ENCODE data around the gene PTGIS. TPM values are rescaled to one million over a fixed set of nuclear protein-coding genes. Genes with fewer than 3 reads are reported as not detected.
A peak's percentile ranks its signal among the peaks of the same experiment; 100 is the strongest.

Gene PTGIS
- total RNA-seq, 2 donors from 2014 or later: 9.9 to 10.9 TPM

DNA sequence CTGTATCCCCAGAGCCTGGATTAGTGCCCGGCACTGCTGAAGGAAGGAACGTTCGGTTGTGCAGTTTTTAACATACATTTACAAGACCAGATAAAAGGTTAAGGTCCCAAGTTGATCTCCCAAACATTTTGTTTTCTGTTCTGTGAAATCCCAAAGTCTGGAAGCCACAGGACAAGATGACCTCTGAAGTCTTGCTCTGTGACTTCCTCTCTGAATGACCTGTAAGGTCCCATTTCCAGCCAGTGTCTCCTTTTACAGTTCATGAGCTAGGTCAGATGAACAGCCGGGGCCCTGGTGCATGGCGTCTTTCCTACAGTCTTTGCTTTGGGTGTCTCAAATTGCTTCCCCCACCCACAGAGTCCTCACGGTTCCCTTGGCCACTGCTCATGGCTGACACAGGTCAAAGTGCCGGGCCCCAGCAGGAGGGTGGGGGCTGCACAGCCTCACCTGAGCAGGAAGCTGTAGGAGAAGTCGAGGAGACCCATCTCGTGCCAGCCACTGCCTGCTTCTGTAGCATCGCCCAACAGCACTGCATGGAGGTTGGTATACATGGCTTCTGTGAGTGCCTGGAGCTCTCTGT lies 24.0 kb downstream of the PTGIS start:
- WGBS, 2 donors: 73% methylated on average over 8 to 10 of the region's 10 CpGs
- ATAC-seq: no peak
- H3K27ac ChIP-seq: no peak overlapping the region
- H3K4me3 ChIP-seq: no peak overlapping the region
- intact Hi-C loops (cut with DNase I): loop anchor here (5.0 to 10.0 kb wide), 2 partner anchors 63 to 341 kb away; no protein-coding TSS in a partner anchor
- H3K9me3 ChIP-seq: no peaks in the 10 kb centered on the region
- no peak for DNase-seq
- no peaks in the 10 kb centered on the region for H3K27me3 ChIP-seq
- no peaks in the 10 kb centered on the region for H3K4me1 ChIP-seq
- no peaks in the 10 kb centered on the region for H3K36me3 ChIP-seq (replicated peaks in 1 of 2; ENCODE audit: insufficient read depth in 1 of 2, low read depth in 2 of 2)
- TF ChIP-seq, protein P1, sequence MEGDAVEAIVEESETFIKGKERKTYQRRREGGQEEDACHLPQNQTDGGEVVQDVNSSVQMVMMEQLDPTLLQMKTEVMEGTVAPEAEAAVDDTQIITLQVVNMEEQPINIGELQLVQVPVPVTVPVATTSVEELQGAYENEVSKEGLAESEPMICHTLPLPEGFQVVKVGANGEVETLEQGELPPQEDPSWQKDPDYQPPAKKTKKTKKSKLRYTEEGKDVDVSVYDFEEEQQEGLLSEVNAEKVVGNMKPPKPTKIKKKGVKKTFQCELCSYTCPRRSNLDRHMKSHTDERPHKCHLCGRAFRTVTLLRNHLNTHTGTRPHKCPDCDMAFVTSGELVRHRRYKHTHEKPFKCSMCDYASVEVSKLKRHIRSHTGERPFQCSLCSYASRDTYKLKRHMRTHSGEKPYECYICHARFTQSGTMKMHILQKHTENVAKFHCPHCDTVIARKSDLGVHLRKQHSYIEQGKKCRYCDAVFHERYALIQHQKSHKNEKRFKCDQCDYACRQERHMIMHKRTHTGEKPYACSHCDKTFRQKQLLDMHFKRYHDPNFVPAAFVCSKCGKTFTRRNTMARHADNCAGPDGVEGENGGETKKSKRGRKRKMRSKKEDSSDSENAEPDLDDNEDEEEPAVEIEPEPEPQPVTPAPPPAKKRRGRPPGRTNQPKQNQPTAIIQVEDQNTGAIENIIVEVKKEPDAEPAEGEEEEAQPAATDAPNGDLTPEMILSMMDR (IDR thresholded peaks at IDR 0.05): no peak
- no peak for TF ChIP-seq POLR2A (IDR thresholded peaks at IDR 0.05)

DNA sequence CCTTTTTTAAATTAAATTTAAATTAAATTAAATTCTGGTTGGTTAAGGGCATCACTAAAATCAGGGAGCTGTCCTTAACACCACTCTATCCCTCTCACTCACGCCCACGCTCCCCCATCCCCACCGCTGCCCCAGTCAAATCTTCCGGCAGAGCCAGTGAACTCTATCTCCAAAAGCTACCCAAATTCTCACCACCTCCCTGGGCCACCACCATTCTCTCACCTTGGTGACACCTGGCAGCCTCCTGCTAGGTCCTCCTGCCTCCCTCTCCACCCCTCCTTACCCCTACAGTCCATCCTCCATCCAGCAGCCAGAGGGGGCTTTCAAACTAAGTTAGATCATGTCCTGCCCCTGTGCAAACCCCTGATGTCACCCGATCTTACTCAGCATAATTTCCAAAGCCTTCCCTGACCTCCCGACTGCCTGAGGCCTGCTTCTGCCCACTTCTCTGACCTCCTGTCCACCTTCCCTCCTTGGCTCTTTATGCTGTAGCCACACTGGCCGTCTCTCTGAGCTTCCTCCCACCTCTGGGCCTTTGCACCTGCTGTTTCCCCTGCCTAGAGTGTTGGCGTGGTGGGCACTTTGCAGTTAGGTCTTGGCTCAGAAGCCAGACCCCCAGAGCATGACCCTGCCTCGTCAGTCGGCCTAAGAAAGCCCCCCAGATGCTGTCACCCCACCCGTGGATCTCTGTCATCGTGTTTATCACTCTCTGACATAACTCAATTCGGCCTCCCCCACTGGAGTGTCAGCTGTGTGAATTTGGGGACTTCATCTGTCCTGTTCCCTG lies 24.7 kb downstream of the PTGIS start:
- Histone ChIP-seq H3K4me1 (no peaks in the 10 kb centered on the region), H3K4me3 (no peak overlapping the region), H3K27ac (no peak overlapping the region), H3K27me3 (no peaks in the 10 kb centered on the region), H3K36me3 (replicated peaks in 1 of 2; ENCODE audit: insufficient read depth in 1 of 2, low read depth in 2 of 2) (no peaks in the 10 kb centered on the region), H3K9me3 (no peaks in the 10 kb centered on the region)
- DNase-seq: no peak
- ATAC-seq: no peak
- intact Hi-C loops (cut with DNase I): loop anchor here (5.0 to 10.0 kb wide), 2 partner anchors 64 to 342 kb away; no protein-coding TSS in a partner anchor
- TF ChIP-seq, protein P1 (IDR thresholded peaks at IDR 0.05): no peak
- 78% methylated on average over 13 of the region's 13 CpGs for WGBS, 2 donors

DNA sequence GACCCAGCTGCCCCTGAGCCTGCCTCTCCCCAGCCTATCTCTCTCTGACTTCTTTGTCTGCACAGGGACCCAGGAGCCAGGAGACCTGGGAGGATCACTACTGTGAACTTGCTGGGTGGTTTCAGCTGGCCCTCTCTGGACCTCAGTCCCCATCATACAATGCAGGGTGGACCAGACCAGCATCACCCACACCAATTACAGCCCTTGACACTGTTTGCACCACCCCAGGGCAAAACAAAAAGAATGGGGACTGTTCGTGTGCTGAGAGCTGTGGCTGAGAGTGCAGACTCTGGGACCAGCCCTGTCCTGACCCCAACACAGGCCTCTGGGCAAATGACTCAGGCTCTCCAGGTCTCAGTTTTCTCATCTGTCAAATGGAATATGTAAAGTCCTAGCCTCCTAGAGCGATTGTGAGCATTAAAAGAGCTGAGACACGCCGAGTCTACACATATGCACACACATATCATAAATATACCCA lies 25.4 kb downstream of the PTGIS start:
- no peaks in the 10 kb centered on the region for H3K36me3 ChIP-seq (replicated peaks in 1 of 2; ENCODE audit: insufficient read depth in 1 of 2, low read depth in 2 of 2)
- ATAC-seq (no peak), DNase-seq (no peak)
- H3K27me3 ChIP-seq: no peaks in the 10 kb centered on the region
- intact Hi-C loops (cut with DNase I): loop anchor here (5.0 to 10.0 kb wide), 2 partner anchors 65 to 342 kb away; no protein-coding TSS in a partner anchor
- no peaks in the 10 kb centered on the region for H3K9me3 ChIP-seq
- H3K4me1 ChIP-seq: no peaks in the 10 kb centered on the region
- TF ChIP-seq, protein P1 (IDR thresholded peaks at IDR 0.05): no peak
- no peak for TF ChIP-seq POLR2A (IDR thresholded peaks at IDR 0.05)
- H3K27ac ChIP-seq: no peak overlapping the region
- H3K4me3 ChIP-seq: no peak overlapping the region
- WGBS, 2 donors: 72 to 80% methylated on average over 4 of the region's 4 CpGs

DNA sequence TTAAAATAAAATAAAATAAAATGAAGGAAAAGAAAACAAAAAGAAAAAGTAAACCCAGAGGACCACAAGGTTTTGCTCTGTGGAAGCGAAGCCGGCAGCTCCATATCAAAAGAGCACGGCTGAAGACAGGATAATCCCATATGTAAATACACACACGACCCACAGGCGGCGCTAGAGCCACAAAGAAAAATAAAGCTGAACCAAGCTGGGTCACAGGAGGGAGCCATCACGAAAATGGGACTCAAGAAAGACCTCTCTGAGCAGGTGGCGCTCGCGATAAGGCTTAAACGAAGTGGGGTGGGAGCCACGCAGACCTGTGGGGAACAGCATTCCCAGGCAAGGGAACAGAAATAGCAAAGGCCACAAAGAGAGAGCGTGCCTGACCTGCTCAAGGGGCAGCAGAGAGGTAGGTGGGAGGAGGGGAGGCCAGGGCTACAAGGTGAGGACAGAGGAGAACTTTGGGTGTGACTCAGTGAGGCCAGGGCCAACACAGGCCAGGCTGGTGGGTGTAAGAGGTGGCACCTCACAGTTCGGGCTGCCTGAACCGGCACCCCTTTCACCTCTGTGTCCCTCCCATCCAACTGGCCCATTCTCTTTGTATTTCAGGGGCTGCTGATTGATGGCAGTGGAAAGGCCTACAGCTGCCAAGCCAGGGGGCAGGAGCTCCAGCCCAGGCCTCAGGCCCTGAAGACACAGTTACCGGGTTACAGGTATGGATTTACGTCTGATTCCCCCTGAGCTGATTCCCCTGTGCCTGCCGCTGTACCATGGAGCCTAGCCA lies 26.0 kb downstream of the PTGIS start:
- Histone ChIP-seq H3K4me3 (no peak overlapping the region), H3K27me3 (peaks cover 0 to 1% of the 10 kb centered on the region in 2 donors), H3K9me3 (no peaks in the 10 kb centered on the region), H3K4me1 (no peaks in the 10 kb centered on the region), H3K27ac (no peak overlapping the region), H3K36me3 (replicated peaks in 1 of 2; ENCODE audit: insufficient read depth in 1 of 2, low read depth in 2 of 2) (no peaks in the 10 kb centered on the region)
- no peak for TF ChIP-seq POLR2A (IDR thresholded peaks at IDR 0.05)
- TF ChIP-seq, protein P1 (IDR thresholded peaks at IDR 0.05): peak; percentile 43 to 90 (median 77)
- WGBS, 2 donors: 50 to 56% methylated on average over 15 to 18 of the region's 18 CpGs
- ATAC-seq (peak; percentile 67), DNase-seq (peak; percentile 58 to 71 (median 62))
- intact Hi-C loops (cut with DNase I): loop anchor here (5.0 to 10.0 kb wide), 2 partner anchors 65 to 343 kb away; no protein-coding TSS in a partner anchor

All from body of pancreas (tissue), 4 donors.